Myocyte (in vitro differentiated cells): ENCODE data around the gene CC2D1A. TPM values are rescaled to one million over a fixed set of nuclear protein-coding genes. Genes with fewer than 3 reads are reported as not detected.
A peak's percentile ranks its signal among the peaks of the same experiment; 100 is the strongest.

Source experiments
- DNase-seq: peaks from one replicate; pipeline ENCODE4 v3.0.0-alpha.2; 2012; ENCODE audit warnings: low read depth
- microRNA counts: library from miRNA; unstranded; fragments of <30 nt; microRNA quantifications from one replicate; lab custom pipeline; 2016
- microRNA-seq: library from miRNA; unstranded; fragments of <30 nt; microRNA quantifications from one replicate; pipeline ENCODE4, GENCODE V29; 2016
- total RNA-seq: library from RNA; depleted of rRNA; stranded (reverse); fragments of >200 nt; gene quantifications from 2 replicates; pipeline ENCODE4 v1.2.3, GENCODE V29; 2014

The CC2D1A gene
- total RNA-seq, 1 donor from 2014 or later: 15.9 TPM

DNA sequence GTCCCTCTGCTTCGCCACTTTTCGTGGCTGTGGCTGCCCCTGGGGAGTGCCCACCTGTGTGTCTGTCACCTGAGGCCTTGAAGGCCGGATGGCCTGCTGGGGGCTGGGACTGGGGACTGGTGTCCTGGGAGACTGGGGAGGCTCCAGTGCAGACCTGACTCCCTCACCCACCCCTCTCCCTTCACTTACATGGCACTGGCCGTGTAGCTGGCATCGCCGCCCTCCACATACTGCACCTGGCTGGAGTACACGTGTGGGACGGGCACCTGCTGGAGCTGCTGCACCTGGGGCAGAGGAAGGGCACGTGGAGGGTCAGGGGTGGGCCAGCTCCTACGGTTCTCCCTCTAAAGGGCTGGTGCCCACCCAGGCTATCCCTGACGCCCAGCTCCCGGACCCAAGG, 71.8 kb downstream of the CC2D1A start:
- DNase-seq: no peak

DNA sequence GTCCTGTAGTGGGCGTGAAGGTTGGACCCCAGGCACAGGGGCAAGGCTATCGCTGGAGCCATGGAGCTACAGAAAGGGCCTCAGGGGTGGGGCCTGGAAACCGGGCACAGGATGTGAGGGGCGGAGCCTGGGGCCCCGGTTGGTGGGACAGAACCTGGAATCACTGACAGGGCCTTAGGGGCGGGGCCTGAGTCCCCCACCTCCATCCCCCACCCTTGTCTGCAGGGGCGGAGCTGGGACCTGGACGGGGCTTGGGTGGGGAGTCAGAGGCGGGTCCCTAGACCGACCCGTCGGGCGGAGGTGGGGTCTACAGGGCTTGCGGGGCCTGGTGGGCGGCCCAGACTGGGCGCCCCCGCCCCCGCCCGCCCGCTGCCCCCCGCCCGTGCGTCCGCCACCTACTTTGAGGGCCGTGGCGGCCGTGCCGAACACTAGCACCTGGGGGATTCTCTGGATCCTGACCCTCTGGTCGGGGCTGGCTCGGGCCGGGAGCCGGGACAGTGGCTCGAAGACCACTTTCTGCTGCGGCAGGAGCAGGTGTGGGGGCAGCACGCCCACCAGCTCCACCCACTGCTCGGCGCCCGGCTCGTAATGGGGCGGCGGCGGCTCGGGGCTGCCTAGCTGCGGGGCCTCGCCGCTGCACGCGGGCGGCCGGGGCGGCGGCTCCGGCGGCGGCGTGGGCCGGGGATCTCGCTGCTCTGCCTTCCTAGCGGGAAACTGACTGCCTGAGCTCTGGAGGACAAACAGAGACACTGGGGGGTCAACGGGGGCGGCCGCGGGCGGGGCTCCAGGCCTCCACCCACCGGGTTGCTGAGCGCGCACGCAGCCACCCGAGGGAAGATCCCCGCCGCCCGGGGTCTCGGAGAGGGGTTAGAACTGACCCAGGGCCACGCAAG, 72.6 kb downstream of the CC2D1A start:
- no peak for DNase-seq

DNA sequence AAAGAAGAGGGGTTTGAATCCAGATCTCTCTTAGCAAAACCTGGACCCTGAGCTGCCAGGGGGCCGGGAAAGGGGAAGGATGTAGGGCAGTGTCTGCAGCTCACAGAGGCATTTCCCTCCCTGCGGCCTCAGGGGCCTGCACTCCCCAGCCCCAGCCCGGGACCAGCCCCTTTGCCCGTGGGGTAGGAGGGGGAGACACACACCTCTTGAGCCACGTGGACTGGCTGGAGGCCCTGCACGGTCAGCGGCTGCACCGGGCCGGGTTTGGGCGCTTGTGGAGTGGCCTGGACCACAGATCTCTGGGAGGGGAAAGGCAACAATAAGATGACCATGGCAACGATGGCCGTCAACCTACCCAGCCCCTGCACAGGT, 73.2 kb downstream of the CC2D1A start:
- no peak for DNase-seq

DNA sequence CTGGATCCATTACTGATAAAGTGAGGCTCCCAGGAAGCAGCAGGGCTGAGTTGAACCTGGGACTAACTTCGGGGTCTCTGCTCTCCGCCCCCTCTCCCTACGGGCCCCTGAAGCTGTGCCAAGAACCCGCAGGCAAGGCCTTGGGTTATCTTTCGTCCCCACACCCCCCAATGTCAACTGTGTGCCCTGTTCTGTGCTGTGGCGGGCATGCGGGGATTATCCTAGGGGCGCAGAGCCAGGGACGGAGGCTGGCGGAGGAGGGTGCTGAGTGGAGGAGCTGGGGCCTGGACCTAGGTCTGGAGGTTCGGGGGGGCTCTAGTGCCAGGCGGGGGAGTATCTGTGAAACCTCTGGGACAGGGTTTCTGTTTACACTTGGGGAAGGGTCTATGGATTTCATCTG, 73.7 kb downstream of the CC2D1A start:
- DNase-seq: no peak

DNA sequence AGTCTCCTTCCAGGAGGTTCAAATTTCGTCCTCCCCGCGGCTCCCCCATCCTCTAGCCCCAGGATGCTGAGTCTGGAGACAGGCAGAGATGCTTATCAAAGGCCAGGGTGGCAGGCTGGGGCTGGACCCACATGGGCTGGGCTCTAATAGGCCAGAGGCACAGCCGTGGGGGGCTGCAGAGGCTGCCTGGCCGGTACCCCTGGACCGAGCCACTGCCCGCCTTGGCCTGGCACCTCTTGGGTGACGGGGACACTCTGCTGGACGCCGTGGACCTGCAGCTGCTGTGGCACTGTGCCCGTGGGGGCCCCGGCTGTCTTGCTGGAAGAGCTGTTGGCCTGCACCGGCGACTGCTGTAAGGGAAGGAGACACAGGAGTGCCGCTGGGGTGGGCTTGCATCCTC, 74.3 kb downstream of the CC2D1A start:
- DNase-seq: no peak

MicroRNA genes within 50 kb of the gene (microRNA counts, 767-probe panel; counts per million panel counts)
- not detected for microRNA hsa-miR-181c-5p (lab: Ali Mortazavi, UCI)

Small RNA genes within 50 kb of the gene (microRNA-seq; reads per million reads assigned to microRNA genes)
- gene MIR181C: 739 reads per million, percentile 77 among the genes with 10 or more reads in this experiment
- 416 reads per million, percentile 71 among the genes with 10 or more reads in this experiment for gene MIR181D

Other genes with a start within 250 kb of the CC2D1A start
- gene MRI1, start 141.7 kb upstream of the CC2D1A start, total RNA-seq: 36.0 and 37.2 TPM in 2 replicates
- gene C19orf53, start 131.7 kb upstream of the CC2D1A start, total RNA-seq: 147 and 150 TPM in 2 replicates
- gene ZSWIM4, start 110.8 kb upstream of the CC2D1A start, total RNA-seq: 6.4 and 14.9 TPM in 2 replicates
- gene NANOS3, start 29.1 kb upstream of the CC2D1A start, total RNA-seq: 0.83 TPM in 1 of 2 replicates, not detected in the other
- gene BRME1, start 84 bp upstream of the CC2D1A start, total RNA-seq: 0.43 and 1.0 TPM in 2 replicates
- 2.0 and 5.6 TPM in 2 replicates for gene PODNL1, start 32.2 kb downstream of the CC2D1A start, total RNA-seq
- 13.7 and 15.8 TPM in 2 replicates for gene DCAF15, start 46.3 kb downstream of the CC2D1A start, total RNA-seq
- 2.0 and 2.5 TPM in 2 replicates for gene RFX1, start 100.1 kb downstream of the CC2D1A start, total RNA-seq
- not detected in 2 replicates for gene RLN3, start 121.9 kb downstream of the CC2D1A start, total RNA-seq
- gene IL27RA, start 125.6 kb downstream of the CC2D1A start, total RNA-seq: 0.32 TPM in 1 of 2 replicates, not detected in the other
- gene PALM3, start 155.9 kb downstream of the CC2D1A start, total RNA-seq: not detected in 2 replicates
- gene MISP3, start 166.6 kb downstream of the CC2D1A start, total RNA-seq: 2.7 and 3.0 TPM in 2 replicates
- gene C19orf67, start 179.6 kb downstream of the CC2D1A start, total RNA-seq: not detected in 2 replicates
- gene SAMD1, start 184.6 kb downstream of the CC2D1A start, total RNA-seq: 25.9 and 41.0 TPM in 2 replicates
- 84.3 and 87.2 TPM in 2 replicates for gene PRKACA, start 211.6 kb downstream of the CC2D1A start, total RNA-seq
- gene ASF1B, start 230.4 kb downstream of the CC2D1A start, total RNA-seq: 0.26 and 0.67 TPM in 2 replicates